WERI-Rb-1 (cell line): ENCODE measurements around the gene PTK6.

Source experiments
- DNase-seq: peaks from one replicate; pipeline ENCODE4 v3.0.0-alpha.2; 2020
- H3K27ac ChIP-seq: fragments of 250-450 bp; sonication (Bioruptor Pico); 2 replicates; pipeline ENCODE4 v1.5.1; 2020; ENCODE audit warnings: mild to moderate bottlenecking, moderate library complexity
- H3K27me3 ChIP-seq: fragments of 250-450 bp; sonication (Bioruptor Pico); 2 replicates; pipeline ENCODE4 v1.5.1; 2021; ENCODE audit warnings: mild to moderate bottlenecking, low read depth, moderate library complexity; ENCODE audit not compliant: insufficient read depth, severe bottlenecking
- H3K36me3 ChIP-seq: fragments of 250-450 bp; sonication (Bioruptor Pico); 2 replicates; pipeline ENCODE4 v1.5.1; 2020; ENCODE audit warnings: mild to moderate bottlenecking, moderate library complexity
- H3K4me3 ChIP-seq: 2 replicates; pipeline ENCODE4 v1.5.1; 2011; ENCODE audit warnings: low read depth, mild to moderate bottlenecking, control low read depth, low read length
- H3K9me3 ChIP-seq: fragments of 250-450 bp; sonication (Bioruptor Pico); 2 replicates; pipeline ENCODE4 v1.5.1; 2021; ENCODE audit warnings: mild to moderate bottlenecking, moderate library complexity; ENCODE audit not compliant: severe bottlenecking
- CTCF ChIP-seq: IDR thresholded peaks from 2 replicates; pipeline ENCODE4 v1.5.1; 2011; ENCODE audit warnings: low read depth, mild to moderate bottlenecking, control low read depth, inconsistent platforms, low read length

Gene PTK6

GRCh38 chr20:63579017-63579694, 42.0 kb upstream of the PTK6 start:
- no peaks in the 10 kb centered on the region for H3K9me3 ChIP-seq
- no peaks in the 10 kb centered on the region for H3K27me3 ChIP-seq
- TF ChIP-seq CTCF = no peak
- no peak overlapping the region for H3K4me3 ChIP-seq
- DNase-seq = no peak
- no peaks in the 10 kb centered on the region for H3K36me3 ChIP-seq
- H3K27ac ChIP-seq = no peak overlapping the region

- no peaks in the 10 kb centered on the region for H3K36me3 ChIP-seq
- no peaks in the 10 kb centered on the region for H3K9me3 ChIP-seq
- H3K27ac ChIP-seq = no peak overlapping the region
- H3K4me3 ChIP-seq = no peak overlapping the region
- no peaks in the 10 kb centered on the region for H3K27me3 ChIP-seq
- TF ChIP-seq CTCF = no peak
- no peak for DNase-seq
Measured at GRCh38 chr20:63578224-63579016, 41.2 kb upstream of the PTK6 start.

GRCh38 chr20:63577317-63577894, 40.2 kb upstream of the PTK6 start:
- DNase-seq = no peak
- Histone ChIP-seq H3K27ac (no peak overlapping the region), H3K4me3 (no peak overlapping the region), H3K27me3 (no peaks in the 10 kb centered on the region), H3K9me3 (no peaks in the 10 kb centered on the region), H3K36me3 (no peaks in the 10 kb centered on the region; the same call in 1 of the 2 replicates)
- TF ChIP-seq CTCF = no peak

- DNase-seq = no peak
- Histone ChIP-seq H3K4me3 (no peak overlapping the region), H3K9me3 (no peaks in the 10 kb centered on the region), H3K27me3 (no peaks in the 10 kb centered on the region), H3K36me3 (no peaks in the 10 kb centered on the region; the same call in 1 of the 2 replicates), H3K27ac (no peak overlapping the region)
- no peak for TF ChIP-seq CTCF
Measured at GRCh38 chr20:63576311-63576710, 39.1 kb upstream of the PTK6 start.

- Histone ChIP-seq H3K4me3 (no peak overlapping the region), H3K36me3 (no peaks in the 10 kb centered on the region; the same call in 1 of the 2 replicates), H3K27ac (no peak overlapping the region; the same call in 1 of the 2 replicates), H3K27me3 (no peaks in the 10 kb centered on the region), H3K9me3 (no peaks in the 10 kb centered on the region)
- DNase-seq = no peak
- TF ChIP-seq CTCF = no peak
Measured at GRCh38 chr20:63574829-63575743, 37.9 kb upstream of the PTK6 start.
